Dendritic cell treated with granulocyte-macrophage colony-stimulating factor and Interleukin-4, amounts not matched to agents 40 ng/mL and 50 ng/mL, for 4 days (primary cell): ENCODE results near the gene PHRF1.

Experiments used
- H3K27ac Mint-ChIP-seq: one replicate; pipeline ENCODE4 v1.8.0; 2022; ENCODE audit warnings: mild to moderate bottlenecking, mixed read lengths
- H3K27me3 Mint-ChIP-seq: one replicate; pipeline ENCODE4 v1.8.0; 2022; ENCODE audit warnings: mild to moderate bottlenecking, mixed read lengths
- H3K36me3 Mint-ChIP-seq: one replicate; pipeline ENCODE4 v1.8.0; 2022; ENCODE audit warnings: low read depth, mixed read lengths
- H3K4me1 Mint-ChIP-seq: one replicate; pipeline ENCODE4 v1.8.0; 2022; ENCODE audit warnings: low read depth, mixed read lengths
- H3K4me3 Mint-ChIP-seq: one replicate; pipeline ENCODE4 v1.8.0; 2022; ENCODE audit warnings: mild to moderate bottlenecking, moderate library complexity, mixed read lengths
- H3K9me3 Mint-ChIP-seq: one replicate; pipeline ENCODE4 v1.8.0; 2022; ENCODE audit warnings: mixed read lengths
- intact Hi-C: fragments of 100-400 bp; cut with micrococcal nuclease; formaldehyde crosslinking; loops from one replicate; pipeline ENCODE4 v1.15.0; 2022

Gene PHRF1

GRCh38 chr11:629237-629583, 52.9 kb downstream of the PHRF1 start:
- H3K27ac Mint-ChIP-seq = no peak overlapping the region
- peaks cover 15% of the 10 kb centered on the region for H3K36me3 Mint-ChIP-seq
- H3K9me3 Mint-ChIP-seq = no peaks in the 10 kb centered on the region
- H3K4me3 Mint-ChIP-seq = no peak overlapping the region
- H3K4me1 Mint-ChIP-seq = peaks cover 23% of the 10 kb centered on the region
- H3K27me3 Mint-ChIP-seq = peaks cover 49% of the 10 kb centered on the region
- intact Hi-C loops = no loop called here

GRCh38 chr11:630871-631270, 54.6 kb downstream of the PHRF1 start:
- H3K27ac Mint-ChIP-seq = no peak overlapping the region
- no peak overlapping the region for H3K4me3 Mint-ChIP-seq
- intact Hi-C loops = no loop called here
- H3K36me3 Mint-ChIP-seq = peaks cover 21% of the 10 kb centered on the region
- peaks cover 39% of the 10 kb centered on the region for H3K27me3 Mint-ChIP-seq
- no peaks in the 10 kb centered on the region for H3K9me3 Mint-ChIP-seq
- peaks cover 23% of the 10 kb centered on the region for H3K4me1 Mint-ChIP-seq

- H3K36me3 Mint-ChIP-seq = peaks cover 30% of the 10 kb centered on the region
- peaks cover 47% of the 10 kb centered on the region for H3K27me3 Mint-ChIP-seq
- no peaks in the 10 kb centered on the region for H3K9me3 Mint-ChIP-seq
- no peak overlapping the region for H3K27ac Mint-ChIP-seq
- no peak overlapping the region for H3K4me3 Mint-ChIP-seq
- H3K4me1 Mint-ChIP-seq = peaks cover 23% of the 10 kb centered on the region
- intact Hi-C loops = no loop called here
Measured at GRCh38 chr11:635945-636510, 59.8 kb downstream of the PHRF1 start.

GRCh38 chr11:636511-637332, 60.5 kb downstream of the PHRF1 start, which contains the start of gene DRD4:
TSS of gene DRD4 (plus strand) at chr11:637269. CDS start at chr11:637305, 36 bp downstream.
- Mint-ChIP-seq H3K27me3 (peaks cover 52% of the 10 kb centered on the region), H3K9me3 (no peaks in the 10 kb centered on the region), H3K27ac (no peak within 1 kb of the TSS), H3K36me3 (peaks cover 33% of the 10 kb centered on the region), H3K4me1 (peaks cover 26% of the 10 kb centered on the region), H3K4me3 (peak within 1 kb of the TSS; percentile 27)
- intact Hi-C loops = no loop called here

GRCh38 chr11:637333-637592, 61.0 kb downstream of the PHRF1 start:
- Mint-ChIP-seq H3K36me3 (peaks cover 38% of the 10 kb centered on the region), H3K4me1 (peaks cover 26% of the 10 kb centered on the region), H3K9me3 (no peaks in the 10 kb centered on the region), H3K27me3 (peaks cover 55% of the 10 kb centered on the region), H3K4me3 (peak overlapping the region; percentile 27), H3K27ac (no peak overlapping the region)
- intact Hi-C loops = no loop called here

- H3K27me3 Mint-ChIP-seq = peaks cover 55% of the 10 kb centered on the region
- peaks cover 41% of the 10 kb centered on the region for H3K36me3 Mint-ChIP-seq
- H3K27ac Mint-ChIP-seq = no peak overlapping the region
- peaks cover 26% of the 10 kb centered on the region for H3K4me1 Mint-ChIP-seq
- H3K4me3 Mint-ChIP-seq = peak overlapping the region; percentile 27
- intact Hi-C loops = no loop called here
- no peaks in the 10 kb centered on the region for H3K9me3 Mint-ChIP-seq
Measured at GRCh38 chr11:637593-638521, 61.6 kb downstream of the PHRF1 start.

GRCh38 chr11:638631-639331, 62.5 kb downstream of the PHRF1 start:
- no peak overlapping the region for H3K27ac Mint-ChIP-seq
- intact Hi-C loops = no loop called here
- H3K27me3 Mint-ChIP-seq = peaks cover 55% of the 10 kb centered on the region
- H3K36me3 Mint-ChIP-seq = peaks cover 48% of the 10 kb centered on the region
- peaks cover 26% of the 10 kb centered on the region for H3K4me1 Mint-ChIP-seq
- H3K9me3 Mint-ChIP-seq = no peaks in the 10 kb centered on the region
- H3K4me3 Mint-ChIP-seq = no peak overlapping the region

GRCh38 chr11:639332-639955, 63.2 kb downstream of the PHRF1 start:
- Mint-ChIP-seq H3K9me3 (no peaks in the 10 kb centered on the region), H3K27me3 (peaks cover 55% of the 10 kb centered on the region), H3K36me3 (peaks cover 54% of the 10 kb centered on the region), H3K4me3 (no peak overlapping the region), H3K27ac (no peak overlapping the region), H3K4me1 (peaks cover 26% of the 10 kb centered on the region)
- intact Hi-C loops = no loop called here

- Mint-ChIP-seq H3K36me3 (peaks cover 61% of the 10 kb centered on the region), H3K27ac (peak overlapping the region; percentile 71), H3K9me3 (no peaks in the 10 kb centered on the region), H3K4me3 (peak overlapping the region; percentile 64), H3K4me1 (peaks cover 26% of the 10 kb centered on the region), H3K27me3 (peaks cover 55% of the 10 kb centered on the region)
- intact Hi-C loops = no loop called here
Measured at GRCh38 chr11:640021-640706, 63.9 kb downstream of the PHRF1 start.

GRCh38 chr11:641806-642370, 65.6 kb downstream of the PHRF1 start:
- Mint-ChIP-seq H3K4me1 (peaks cover 21% of the 10 kb centered on the region), H3K27ac (no peak overlapping the region), H3K4me3 (no peak overlapping the region), H3K27me3 (peaks cover 40% of the 10 kb centered on the region), H3K36me3 (peaks cover 63% of the 10 kb centered on the region), H3K9me3 (no peaks in the 10 kb centered on the region)
- intact Hi-C loops = no loop called here

GRCh38 chr11:643366-643765, 67.1 kb downstream of the PHRF1 start:
- Mint-ChIP-seq H3K4me3 (no peak overlapping the region), H3K4me1 (peaks cover 13% of the 10 kb centered on the region), H3K36me3 (peaks cover 71% of the 10 kb centered on the region), H3K27me3 (peaks cover 29% of the 10 kb centered on the region), H3K9me3 (no peaks in the 10 kb centered on the region), H3K27ac (no peak overlapping the region)
- intact Hi-C loops = no loop called here

GRCh38 chr11:643849-644738, 67.8 kb downstream of the PHRF1 start:
- Mint-ChIP-seq H3K36me3 (peaks cover 72% of the 10 kb centered on the region), H3K4me3 (no peak overlapping the region), H3K27ac (no peak overlapping the region), H3K27me3 (peaks cover 21% of the 10 kb centered on the region), H3K9me3 (no peaks in the 10 kb centered on the region), H3K4me1 (peaks cover 13% of the 10 kb centered on the region)
- intact Hi-C loops = no loop called here
